H1 (cell line): ENCODE measurements around the gene OTOL1. TPM values are rescaled to one million over a fixed set of nuclear protein-coding genes. Genes with fewer than 3 reads are reported as not detected.

ENCODE experiments used
- CTCF ChIA-PET: fragments of 300-600 bp; sonication (Branson Sonifier 250); formaldehyde crosslinking; loops from one replicate; lab custom pipeline; 2021; ENCODE audit not compliant: partially characterized antibody; lab: Charles Lee
- POLR2A ChIA-PET: fragments of 300-600 bp; sonication (Branson Sonifier 250); formaldehyde crosslinking; loops from one replicate; lab custom pipeline; 2021; ENCODE audit warnings: inconsistent platforms; ENCODE audit not compliant: partially characterized antibody; lab: Charles Lee
- DNase-seq, 2 experiments: peaks; one replicate each; pipeline versions ENCODE4 v3.0.0 to v3.0.0-alpha.2; 2010 to 2022; ENCODE audit warnings: low spot score in 2 of 2, low read depth in 1 of 2, mixed read lengths in 1 of 2
- FAIRE-seq: peaks from 2 replicates; lab custom pipeline; 2011; peaks lifted over from hg19 to GRCh38; lab: Jason Lieb, UNC
- H2AFZ ChIP-seq: 2 replicates; pipeline ENCODE4 v1.8.1; 2012; ENCODE audit warnings: low read length, inconsistent platforms
- H2AK5ac ChIP-seq: 2 replicates; pipeline ENCODE4 v1.6.1; 2013; ENCODE audit warnings: low read depth, low read length
- H2BK120ac ChIP-seq: replicated peaks from 2 replicates; pipeline ENCODE3; 2013; ENCODE audit warnings: low read depth, low read length, inconsistent platforms
- H2BK12ac ChIP-seq: 2 replicates; pipeline ENCODE4 v1.6.1; 2013; ENCODE audit warnings: low read depth, low read length
- H2BK15ac ChIP-seq: 2 replicates; pipeline ENCODE4 v1.6.1; 2013; ENCODE audit warnings: low read length
- H2BK20ac ChIP-seq: 2 replicates; pipeline ENCODE4 v1.6.1; 2013; ENCODE audit warnings: low read length
- H2BK5ac ChIP-seq: 2 replicates; pipeline ENCODE4 v1.6.1; 2013; ENCODE audit warnings: low read depth, low read length
- H3K14ac ChIP-seq: 2 replicates; pipeline ENCODE4 v1.6.1; 2013; ENCODE audit warnings: inconsistent platforms; ENCODE audit not compliant: insufficient read length
- H3K18ac ChIP-seq: 2 replicates; pipeline ENCODE4 v1.6.1; 2013; ENCODE audit warnings: low read length; ENCODE audit errors: extremely low read depth
- H3K23ac ChIP-seq: 2 replicates; pipeline ENCODE4 v1.6.1; 2013; ENCODE audit warnings: inconsistent platforms; ENCODE audit not compliant: insufficient read length
- H3K23me2 ChIP-seq: 2 replicates; pipeline ENCODE4 v1.6.1; 2013; ENCODE audit warnings: low read depth, low read length
- H3K27ac ChIP-seq: 2 replicates; pipeline ENCODE4 v1.6.1; 2011; ENCODE audit warnings: low read depth, low read length, inconsistent platforms
- H3K27me3 ChIP-seq, 4 experiments: replicated peaks in 1 of 4; 1 replicate in 1 of 4; 2 replicates in 3 of 4; pipeline versions ENCODE4 v1.6.1 to v1.8.1; 2011 to 2013; ENCODE audit warnings: low read length in 3 of 4, mild to moderate bottlenecking in 3 of 4, inconsistent platforms in 2 of 4, mixed read lengths in 2 of 4, moderate library complexity in 1 of 4; ENCODE audit not compliant: control insufficient read depth in 3 of 4, insufficient read depth in 3 of 4; ENCODE audit errors: extremely low read depth in 1 of 4
- H3K36me3 ChIP-seq, 4 experiments: 2 replicates each; pipeline versions ENCODE4 v1.6.1 to v1.8.1; 2011 to 2013; ENCODE audit warnings: mild to moderate bottlenecking in 4 of 4, low read length in 3 of 4, moderate library complexity in 2 of 4, control low read depth in 1 of 4, inconsistent platforms in 1 of 4; ENCODE audit not compliant: insufficient read depth in 4 of 4, control insufficient read depth in 2 of 4
- H3K4ac ChIP-seq: replicated peaks from 2 replicates; pipeline ENCODE3; 2013; ENCODE audit warnings: low read length, low read depth, mixed read lengths, inconsistent platforms; ENCODE audit not compliant: insufficient read length
- H3K4me1 ChIP-seq, 4 experiments: replicated peaks in 1 of 4; 1 replicate in 1 of 4; 2 replicates in 3 of 4; pipeline versions ENCODE4 v1.6.1 to v1.8.1; 2011 to 2013; ENCODE audit warnings: low read length in 3 of 4, inconsistent platforms in 2 of 4, mixed read lengths in 1 of 4; ENCODE audit not compliant: insufficient read depth in 4 of 4, control insufficient read depth in 3 of 4
- H3K4me2 ChIP-seq, 2 experiments: 2 replicates each; pipeline versions ENCODE4 v1.6.1 to v1.8.1; 2011 to 2013; ENCODE audit warnings: low read depth in 2 of 2, low read length in 2 of 2, control low read depth in 1 of 2, inconsistent platforms in 1 of 2, mild to moderate bottlenecking in 1 of 2; ENCODE audit not compliant: insufficient read depth in 1 of 2
- H3K4me3 ChIP-seq, 4 experiments: fragments of 200-600, 300-600 bp in 1 of 4; sonication (generic), shearing (Covaris generic), sonication (Bioruptor Twin) in 1 of 4; 2 replicates each; pipeline versions ENCODE4 v1.5.1 to v1.8.1; 2011 to 2016; ENCODE audit warnings: low read length in 4 of 4, low read depth in 3 of 4, control low read depth in 2 of 4, inconsistent platforms in 2 of 4, mild to moderate bottlenecking in 2 of 4, mixed read lengths in 1 of 4, moderate library complexity in 1 of 4; ENCODE audit not compliant: insufficient read depth in 2 of 4; ENCODE audit errors: extremely low read depth in 1 of 4
- H3K56ac ChIP-seq: replicated peaks from 2 replicates; pipeline ENCODE3; 2013; ENCODE audit warnings: low read depth, mild to moderate bottlenecking, mixed read lengths, low read length, inconsistent platforms; ENCODE audit not compliant: insufficient read length
- H3K79me1 ChIP-seq: 2 replicates; pipeline ENCODE4 v1.6.1; 2013; ENCODE audit warnings: low read depth, low read length, control low read depth
- H3K79me2 ChIP-seq, 2 experiments: 2 replicates each; pipeline versions ENCODE4 v1.6.1 to v1.8.1; 2012 to 2013; ENCODE audit warnings: low read length in 2 of 2, mild to moderate bottlenecking in 2 of 2, inconsistent platforms in 1 of 2; ENCODE audit not compliant: insufficient read depth in 2 of 2, control insufficient read depth in 1 of 2
- H3K9ac ChIP-seq, 4 experiments: replicated peaks in 1 of 4; 1 replicate in 1 of 4; 2 replicates in 3 of 4; pipeline versions ENCODE4 v1.6.1 to v1.8.1; 2011 to 2013; ENCODE audit warnings: low read depth in 3 of 4, low read length in 3 of 4, control low read depth in 2 of 4, mild to moderate bottlenecking in 2 of 4, moderate library complexity in 2 of 4, inconsistent platforms in 1 of 4; ENCODE audit errors: extremely low read depth in 1 of 4
- H3K9me3 ChIP-seq, 2 experiments: 2 replicates each; pipeline versions ENCODE4 v1.6.1 to v1.8.1; 2012 to 2013; ENCODE audit warnings: mild to moderate bottlenecking in 2 of 2, moderate library complexity in 2 of 2, control low read depth in 1 of 2, inconsistent platforms in 1 of 2, low read depth in 1 of 2, low read length in 1 of 2, mixed read lengths in 1 of 2; ENCODE audit not compliant: insufficient read depth in 2 of 2
- H4K20me1 ChIP-seq, 2 experiments: replicated peaks in 1 of 2; 2 replicates each; pipeline versions ENCODE3 to v1.8.1; 2011 to 2013; ENCODE audit warnings: inconsistent platforms in 2 of 2, low read length in 2 of 2, mild to moderate bottlenecking in 1 of 2; ENCODE audit not compliant: insufficient read depth in 2 of 2, control insufficient read depth in 1 of 2
- H4K5ac ChIP-seq: 2 replicates; pipeline ENCODE4 v1.6.1; 2013; ENCODE audit warnings: low read length, low read depth, mixed read lengths, inconsistent platforms; ENCODE audit not compliant: insufficient read length
- H4K8ac ChIP-seq: 2 replicates; pipeline ENCODE4 v1.8.0; 2013; ENCODE audit warnings: mild to moderate bottlenecking, moderate library complexity, low read length, inconsistent platforms; ENCODE audit not compliant: insufficient read depth; ENCODE audit errors: extremely low read depth
- H4K91ac ChIP-seq: replicated peaks from 2 replicates; pipeline ENCODE3; 2013; ENCODE audit warnings: low read length, mixed read lengths, inconsistent platforms; ENCODE audit not compliant: insufficient read length
- ASH2L ChIP-seq: fragments of 200-600, 300-600 bp; sonication (generic); IDR thresholded peaks from one replicate; pipeline ENCODE4 v1.7.1; 2017; ENCODE audit warnings: low read length
- BRCA1 ChIP-seq: IDR thresholded peaks from 2 replicates; pipeline ENCODE4 v1.6.1; 2012; ENCODE audit warnings: low read depth, low read length, improper control_type of control experiment
- CHD2 ChIP-seq: IDR thresholded peaks from 2 replicates; pipeline ENCODE4 v1.6.1; 2012; ENCODE audit warnings: low read length, improper control_type of control experiment
- EGR1 ChIP-seq: IDR thresholded peaks from 2 replicates; pipeline ENCODE4 v1.6.1; 2011; ENCODE audit warnings: low read depth, low read length, borderline replicate concordance
- KDM5A ChIP-seq: fragments of 200-600 bp; IDR thresholded peaks from 2 replicates; pipeline ENCODE4 v1.7.1; 2012; ENCODE audit warnings: mild to moderate bottlenecking, low read length, inconsistent platforms, mixed read lengths
- RFX5 ChIP-seq: IDR thresholded peaks from 2 replicates; pipeline ENCODE4 v1.6.1; 2011; ENCODE audit warnings: low read depth, low read length, improper control_type of control experiment, borderline replicate concordance
- RNF2 ChIP-seq: fragments of 200-900, 300-1000 bp; sonication (generic); IDR thresholded peaks from 2 replicates; pipeline ENCODE4 v1.7.1; 2016; ENCODE audit warnings: borderline replicate concordance, low read depth, mild to moderate bottlenecking, antibody characterized with exemption, low read length; ENCODE audit not compliant: poor library complexity, severe bottlenecking; ENCODE audit errors: missing control alignments
- SIN3A ChIP-seq, 2 experiments: IDR thresholded peaks in 1 of 2; conservative IDR thresholded peaks in 1 of 2; 2 replicates each; pipeline ENCODE4 v1.6.1; 2011 to 2012; ENCODE audit warnings: low read length in 2 of 2, improper control_type of control experiment in 1 of 2, low read depth in 1 of 2, mild to moderate bottlenecking in 1 of 2
- SIRT6 ChIP-seq: IDR thresholded peaks from one replicate; pipeline ENCODE4 v1.7.1; 2012; ENCODE audit warnings: low read length, inconsistent platforms
- TBP ChIP-seq: IDR thresholded peaks from 2 replicates; pipeline ENCODE4 v1.6.1; 2011; ENCODE audit warnings: low read depth, low read length, improper control_type of control experiment
- YY1 ChIP-seq: IDR thresholded peaks from 2 replicates; pipeline ENCODE4 v1.6.1; 2011; ENCODE audit warnings: low read depth, mild to moderate bottlenecking, low read length
- ZNF274 ChIP-seq: IDR thresholded peaks from 2 replicates; pipeline ENCODE4 v1.7.0; 2012; ENCODE audit warnings: low read length, borderline replicate concordance; ENCODE audit errors: extremely low read depth
- WGBS, 2 experiments: shearing (Covaris generic) in 1 of 2; methylation state at CpG; one replicate each; pipeline versions ENCODE4 v1.1.6 to v1.1.7; 2013 to 2015; ENCODE audit warnings: low lambda C conversion rate in 2 of 2, mixed read lengths in 2 of 2, inconsistent platforms in 1 of 2, low coverage in 1 of 2, missing lambda C conversion rate in 1 of 2; ENCODE audit not compliant: insufficient replicate concordance in 2 of 2, insufficient coverage in 1 of 2, insufficient read length in 1 of 2; ENCODE audit errors: extremely low coverage in 1 of 2, missing lambda C conversion rate in 1 of 2; 5-methylcytosine and 5-hydroxymethylcytosine counted together
- polyA plus RNA-seq, 7 experiments: library from polyadenylated mRNA; depleted of rRNA in 3 of 7; stranded (reverse) in 5 of 7; unstranded in 2 of 7; fragments of >200 nt in 5 of 7; fragments of 200-250 nt in 2 of 7; gene quantifications; 1 replicate in 5 of 7; 2 replicates in 1 of 7; 4 replicates in 1 of 7; pipeline versions ENCODE4 v1.2.1 to v1.2.3, GENCODE V29; 2011 to 2013; ENCODE audit warnings: missing spikeins in 2 of 7, mixed read lengths in 2 of 7
- total RNA-seq: library from RNA; stranded (reverse); fragmentation: NEBNext Ultra II Directional; extraction: Animal tissue kit (Norgen Biotek cat#: 25700); gene quantifications from 2 replicates; pipeline ENCODE4 v1.2.1, GENCODE V29; 2021

The OTOL1 gene
- total and polyA plus RNA-seq, 2 of the 8 experiments (the other 6 are each of a cell fraction or from before 2014, with no cell fraction given), result not detected

- Histone ChIP-seq H3K79me1 (no peaks in the 10 kb centered on the region), H3K23me2 (no peaks in the 10 kb centered on the region), H2BK5ac (no peak overlapping the region), H4K91ac (no peak overlapping the region), H3K56ac (no peak overlapping the region), H2AK5ac (no peak overlapping the region), H3K4me1 (no peaks in the 10 kb centered on the region), H3K23ac (no peak overlapping the region), H4K8ac (no peak overlapping the region), H2BK120ac (no peak overlapping the region), H3K4me3 (no peak overlapping the region), H4K20me1 (no peaks in the 10 kb centered on the region), H3K27ac (no peak overlapping the region), H3K36me3 (no peaks in the 10 kb centered on the region), H2AFZ (no peak overlapping the region), H4K5ac (no peak overlapping the region), H3K27me3 (peaks cover 0 to 1% (median 0%) of the 10 kb centered on the region in 4 experiments; a peak in 1 of 7 replicates), H3K14ac (no peak overlapping the region), H2BK12ac (no peak overlapping the region), H2BK20ac (no peak overlapping the region), H3K4me2 (no peak overlapping the region), H3K79me2 (no peaks in the 10 kb centered on the region), H3K18ac (no peak overlapping the region), H3K4ac (no peak overlapping the region), H3K9ac (no peak overlapping the region), H2BK15ac (no peak overlapping the region), H3K9me3 (no peaks in the 10 kb centered on the region)
- CTCF ChIA-PET, result interaction anchor here (0.6 to 1.3 kb wide), 6 partner anchors 41 to 1937 kb away, joined by 3 read pairs; no protein-coding TSS in a partner anchor
- 78% methylated on average over 6 of the region's 6 CpGs; no CpG with 5 or more reads in 1 of the 2 experiments for WGBS, 2 experiments
- POLR2A ChIA-PET, result no interaction called here
- FAIRE-seq (no peak), DNase-seq (no peak)
- TF ChIP-seq TBP, result no peak
- TF ChIP-seq RNF2, result no peak
- TF ChIP-seq ZNF274, result no peak
- TF ChIP-seq ASH2L, result no peak
- no peak for TF ChIP-seq KDM5A
- TF ChIP-seq EGR1, result no peak
- no peak for TF ChIP-seq RFX5
- no peak for TF ChIP-seq BRCA1
- TF ChIP-seq CHD2, result no peak
- no peak for TF ChIP-seq YY1
- TF ChIP-seq SIN3A (conservative IDR thresholded peaks at IDR 0.05 in 1 of 2, IDR thresholded peaks at IDR 0.05 in 1 of 2; ENCODE audit: low read depth in 1 of 2, low read length in 2 of 2), result no peak
- TF ChIP-seq SIRT6, result no peak
Measured at GRCh38 chr3:161552984-161553560, 56.5 kb downstream of the OTOL1 start.
